ENCODE measurements around the gene FN3K.

FN3K gene

GRCh38 chr17:82734987-82735866 lies at the start of gene FN3K:
TSS of gene FN3K (plus strand) at chr17:82735615. CDS start at chr17:82735637, 22 bp downstream.
- peak in 1 of 2 experiments; percentile 4 for DNase-seq

DNA sequence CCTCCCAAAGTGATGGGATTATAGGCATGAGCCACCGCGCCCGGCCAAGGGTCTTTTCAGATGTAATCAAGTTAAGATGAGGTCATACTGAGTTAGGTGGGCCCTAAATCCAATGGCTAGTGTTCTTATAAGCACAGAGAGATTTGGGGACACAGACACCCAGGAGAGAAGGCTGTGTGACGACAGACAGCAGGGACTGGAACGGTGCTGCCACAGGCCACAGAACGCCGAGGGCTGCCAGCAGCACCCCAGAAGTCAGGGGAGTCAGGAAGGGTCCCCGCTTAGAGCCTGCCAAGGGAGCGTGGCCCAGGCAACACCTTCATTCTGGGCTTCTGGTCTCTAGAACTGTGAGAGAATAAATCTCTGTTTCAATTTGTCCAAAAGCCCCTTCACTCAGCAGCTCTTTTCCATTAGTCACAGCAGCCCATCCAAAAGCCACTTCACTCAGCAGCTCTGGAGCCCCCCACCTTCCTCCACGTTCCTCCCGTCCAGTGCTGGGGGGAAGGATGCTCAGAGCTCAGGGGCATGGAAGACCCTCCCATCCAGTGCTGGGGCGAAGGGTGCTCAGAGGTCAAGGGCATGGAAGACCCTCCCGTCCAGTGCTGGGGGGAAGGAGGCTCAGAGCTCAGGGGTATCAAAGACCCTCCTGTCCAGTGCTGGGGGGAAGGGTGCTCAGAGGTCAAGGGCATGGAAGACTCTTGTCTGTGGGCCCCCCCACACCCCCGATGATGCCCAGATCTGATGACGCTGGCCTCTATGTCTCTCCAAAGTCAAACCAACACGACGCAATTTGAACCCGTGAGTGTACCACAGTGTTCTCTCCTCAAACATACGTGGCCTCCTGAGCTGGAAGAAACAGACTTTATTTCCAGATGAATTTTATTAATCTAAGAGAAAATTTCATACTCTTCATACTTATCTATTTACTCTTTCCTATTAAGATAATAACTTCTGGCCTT lies 48.8 kb upstream of the FN3K start:
- DNase-seq = no peak

GRCh38 chr17:82687375-82687861 lies 48.0 kb upstream of the FN3K start:
- DNase-seq = no peak

DNA sequence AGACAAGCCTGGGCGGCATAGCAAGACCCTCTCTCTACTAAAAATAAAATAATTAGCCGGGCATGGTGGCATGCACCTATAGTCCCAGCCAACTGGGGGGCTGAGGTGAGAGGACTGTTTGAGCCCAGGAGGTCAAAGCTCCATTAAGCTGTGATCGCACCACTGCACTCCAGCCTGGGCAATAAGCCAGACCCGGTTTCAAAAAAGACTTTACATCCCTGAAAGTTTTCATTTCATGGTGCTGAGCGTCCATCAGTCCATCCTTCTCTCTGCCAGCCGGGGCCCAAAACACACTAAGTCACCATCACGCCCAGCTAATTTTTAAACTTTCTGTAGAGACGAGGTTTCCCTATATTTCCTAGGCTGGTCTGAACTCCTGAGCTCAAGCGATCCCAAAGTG lies 47.5 kb upstream of the FN3K start:
- no peak for DNase-seq

DNA sequence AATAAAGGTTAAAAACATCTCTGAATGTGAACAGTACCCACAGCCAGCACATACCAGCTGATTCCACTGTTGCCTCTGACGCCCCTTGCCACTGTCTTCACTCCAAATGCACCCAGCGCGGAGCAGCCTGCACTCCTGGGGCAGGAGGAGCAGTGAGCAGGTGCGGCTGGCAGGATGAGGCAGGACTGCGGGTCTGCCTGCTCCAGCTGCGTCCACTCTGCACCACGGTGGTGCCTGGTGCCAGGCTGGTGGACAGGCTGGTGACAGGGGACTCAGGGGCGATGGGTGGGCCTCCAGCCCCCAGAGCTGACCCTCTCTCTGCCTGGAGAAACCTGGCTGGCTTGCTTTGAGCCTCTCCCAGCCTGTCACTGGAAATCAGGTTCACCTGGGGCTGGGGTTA lies 46.3 kb upstream of the FN3K start:
- no peak for DNase-seq

GRCh38 chr17:82690786-82691489 lies 44.5 kb upstream of the FN3K start:
- DNase-seq = no peak

- DNase-seq = no peak
Observed at GRCh38 chr17:82691714-82692113, 43.7 kb upstream of the FN3K start.

DNA sequence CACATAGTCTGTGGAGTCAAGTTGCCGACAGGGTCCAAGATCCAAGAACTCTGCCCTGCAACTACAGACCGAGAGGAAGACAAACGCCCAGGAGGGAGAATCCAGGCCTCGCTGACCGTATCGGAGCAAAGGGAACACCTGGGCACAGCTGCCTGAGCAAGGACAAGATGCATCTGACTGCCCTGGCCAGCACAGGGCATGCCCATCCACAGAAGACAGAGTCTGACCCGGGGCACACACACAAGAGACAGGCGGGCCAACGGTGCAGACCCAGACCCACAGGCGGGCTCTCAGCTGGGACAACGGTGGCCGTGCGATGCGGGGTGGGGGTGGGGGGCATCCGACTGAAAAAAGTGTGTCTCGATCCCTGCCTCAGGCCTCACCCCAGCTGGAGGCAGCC lies 43.1 kb upstream of the FN3K start:
- no peak for DNase-seq

DNA sequence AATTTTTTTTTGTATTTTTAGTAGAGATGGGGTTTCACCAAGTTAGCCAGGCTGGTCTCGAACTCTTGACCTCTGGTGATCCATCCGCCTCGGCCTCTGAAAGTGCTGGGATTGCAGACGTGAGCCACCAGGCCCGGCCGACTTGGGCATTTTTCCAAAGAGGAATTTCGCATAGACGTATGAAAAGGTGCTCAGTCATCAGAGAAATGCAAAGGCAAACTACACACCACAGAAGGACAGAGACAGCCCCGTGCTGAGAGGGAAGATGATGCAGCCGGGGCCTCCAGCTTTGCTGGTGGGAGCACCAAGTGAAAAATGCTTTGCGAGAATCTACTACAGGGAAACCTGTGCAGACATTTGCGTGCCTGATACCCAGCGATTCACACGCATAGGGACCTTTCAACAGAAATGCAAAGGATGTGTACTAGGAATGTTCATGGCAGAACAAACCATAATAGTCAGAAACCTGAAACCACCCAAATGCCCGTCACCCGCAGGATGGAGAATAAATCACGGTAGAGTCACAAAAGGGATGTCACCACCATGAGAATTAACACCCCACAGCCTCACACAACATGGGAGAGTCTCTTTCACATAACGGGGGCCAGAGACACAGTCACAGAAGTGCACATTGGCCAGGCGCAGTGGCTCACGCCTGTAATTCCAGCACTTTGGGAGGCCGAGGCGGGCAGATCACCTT lies 42.1 kb upstream of the FN3K start:
- DNase-seq = no peak

- DNase-seq = no peak
Observed at GRCh38 chr17:82694647-82695046, 40.8 kb upstream of the FN3K start.

DNA sequence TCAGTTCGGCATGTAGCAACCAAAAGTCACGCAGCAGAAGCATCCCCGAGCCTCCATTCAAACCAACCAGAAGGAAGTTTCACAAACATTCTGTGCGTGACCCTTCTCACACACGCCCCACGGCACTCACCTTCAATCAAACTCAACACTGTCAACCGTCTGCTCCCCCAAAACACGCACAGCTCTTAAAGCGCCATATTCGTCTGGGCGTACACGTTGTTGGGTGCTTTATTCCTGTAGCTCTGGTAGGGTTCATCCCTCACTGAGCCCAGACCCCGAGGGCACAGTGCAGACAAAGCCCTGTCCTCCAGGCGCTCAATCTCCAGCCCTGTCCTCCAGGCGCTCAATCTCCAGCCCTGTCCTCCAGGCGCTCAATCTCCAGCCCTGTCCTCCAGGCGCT lies 39.2 kb upstream of the FN3K start:
- DNase-seq = no peak

DNA sequence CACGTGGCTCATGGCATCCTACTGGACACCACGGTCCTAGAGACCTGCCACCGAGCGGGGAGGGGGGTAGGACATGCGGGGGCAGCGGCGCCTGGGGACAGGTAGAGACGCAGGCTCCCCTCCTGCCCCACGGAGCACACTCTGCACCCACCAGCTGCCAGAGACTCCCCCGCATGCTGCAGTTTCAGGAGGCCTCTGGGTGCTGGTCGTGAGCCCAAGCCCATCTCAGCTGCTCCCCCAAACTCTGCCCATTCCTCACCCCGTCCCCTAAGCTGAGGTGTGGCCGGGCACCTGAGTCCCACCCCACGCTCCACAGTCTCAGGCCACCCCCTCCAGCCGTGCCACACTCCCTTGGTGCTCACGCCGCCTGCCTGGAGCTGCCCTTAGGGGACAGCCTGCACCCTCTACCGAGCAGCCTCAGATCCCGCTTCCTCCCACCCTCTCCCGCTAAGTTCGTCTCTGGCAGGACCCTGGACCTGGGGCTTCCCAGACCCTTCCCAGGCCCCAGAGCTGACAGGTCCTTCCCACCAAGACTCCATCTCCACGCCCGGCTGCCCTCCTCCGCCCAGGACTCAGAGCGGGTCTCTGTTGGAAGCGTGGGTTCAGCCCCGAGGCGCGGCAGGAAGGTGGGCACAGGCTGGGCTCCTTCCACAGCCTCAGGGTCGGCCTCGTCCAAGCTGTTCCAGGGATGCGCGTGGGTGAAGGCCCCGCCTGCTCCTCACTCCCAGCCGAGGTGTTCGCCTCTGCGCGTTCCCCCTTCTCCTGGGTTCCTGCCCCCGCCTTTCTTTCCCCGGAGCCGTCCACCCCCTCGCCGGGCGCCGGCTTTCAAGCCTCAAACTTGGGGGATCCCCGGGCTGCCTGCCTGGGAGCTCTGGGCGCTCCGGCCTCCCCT lies 38.3 kb upstream of the FN3K start:
- no peak for DNase-seq

DNA sequence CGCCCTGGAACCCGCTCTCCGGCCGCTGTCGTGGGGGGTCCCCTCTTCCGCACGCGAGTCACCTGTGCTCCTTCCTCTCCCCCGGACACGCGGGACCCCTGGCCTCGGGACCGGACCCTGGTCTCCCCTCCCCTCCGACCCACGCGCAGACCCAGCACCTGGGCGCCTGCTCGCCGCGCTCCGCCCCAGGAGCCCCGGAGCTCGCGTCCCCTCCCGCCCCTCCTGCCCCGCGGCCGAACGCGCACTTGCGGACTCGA lies 37.7 kb upstream of the FN3K start:
- DNase-seq = no peak

DNA sequence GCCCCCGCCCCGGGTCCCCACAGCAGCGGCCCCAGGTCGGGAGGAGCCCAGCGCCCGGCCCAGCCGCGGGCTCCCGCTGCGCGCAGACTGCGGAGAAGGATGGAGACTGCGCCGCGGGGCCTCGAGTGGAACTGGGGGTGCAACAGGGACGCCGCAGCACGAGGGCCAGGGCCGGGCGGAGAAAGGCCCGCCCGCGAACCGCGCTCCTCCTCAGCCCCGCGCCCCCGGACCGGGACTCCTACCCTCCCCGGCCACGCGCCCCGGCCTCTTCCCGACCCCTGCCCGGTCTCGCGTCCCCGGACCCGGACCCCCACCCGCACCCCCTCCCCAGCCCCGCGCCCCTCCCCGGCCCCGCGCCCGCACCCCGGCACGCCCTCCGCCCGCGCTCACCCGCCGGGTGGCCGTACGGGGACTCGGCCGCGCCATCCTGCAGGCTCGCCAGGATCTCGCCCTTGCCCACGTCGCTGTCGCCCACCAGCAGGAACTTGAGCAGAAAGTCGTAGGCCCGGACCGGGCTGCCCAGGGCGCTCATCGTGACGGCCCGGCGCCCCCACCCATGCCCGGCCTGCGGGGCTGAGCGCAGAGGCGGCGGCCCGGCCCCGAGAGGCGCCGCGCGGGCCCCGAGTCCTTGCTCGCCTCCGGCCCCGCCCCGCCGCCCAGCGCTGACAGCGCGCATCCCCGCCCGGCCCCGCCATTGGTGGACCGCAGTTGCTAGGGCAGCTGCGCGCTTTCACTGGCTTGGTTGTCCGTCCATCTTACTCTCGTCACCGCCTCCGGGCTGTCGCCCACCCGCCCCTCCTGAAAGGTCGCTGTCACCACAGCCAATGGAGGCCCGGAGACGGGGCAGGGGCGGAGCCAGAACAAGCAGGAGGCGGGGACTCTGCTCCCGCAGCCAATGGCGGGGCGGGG lies 37.1 kb upstream of the FN3K start, which contains the start of gene RAB40B:
RAB40B (minus strand) TSS at position 634 of the 909 bp plus-strand sequence; CDS start at position 532, 102 bp downstream.
- peak; percentile 65 to 86 for DNase-seq

GRCh38 chr17:82698974-82699442 lies 36.4 kb upstream of the FN3K start:
- no peak for DNase-seq

DNA sequence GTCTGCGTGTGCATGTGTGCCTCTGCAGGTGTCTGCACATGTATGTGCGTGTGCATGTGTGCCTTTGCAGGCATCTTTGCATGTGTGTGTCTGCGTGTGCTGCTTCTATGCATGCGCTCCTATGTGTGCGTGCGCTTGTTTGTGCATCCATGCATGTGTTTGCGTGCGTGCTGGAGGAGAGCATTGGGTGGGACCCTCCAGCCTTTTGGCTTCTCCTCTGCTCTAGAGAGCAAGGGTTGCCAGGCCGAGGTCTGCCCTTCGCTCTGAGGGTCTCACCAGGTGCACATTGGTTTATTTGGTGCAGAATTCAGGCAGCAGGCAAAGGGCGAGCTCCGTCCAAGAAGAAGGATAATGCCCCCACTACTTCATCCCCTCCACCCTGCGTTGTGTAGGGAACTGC lies 35.9 kb upstream of the FN3K start:
- no peak for DNase-seq

GRCh38 chr17:82702231-82702927 lies 33.0 kb upstream of the FN3K start:
- no peak for DNase-seq

GRCh38 chr17:82703036-82703745 lies 32.2 kb upstream of the FN3K start:
- DNase-seq = no peak

Measured in NCI-H524 (cell line).